Suppressor macrophage treated with lipopolysaccharide for 1 hour (primary cell): Measurements from ENCODE around the gene AACS.

Experiments
- DNase-seq, 3 donors: peaks; one replicate each; pipeline ENCODE4 v3.0.0-alpha.2; 2020 to 2022

The AACS gene

DNA sequence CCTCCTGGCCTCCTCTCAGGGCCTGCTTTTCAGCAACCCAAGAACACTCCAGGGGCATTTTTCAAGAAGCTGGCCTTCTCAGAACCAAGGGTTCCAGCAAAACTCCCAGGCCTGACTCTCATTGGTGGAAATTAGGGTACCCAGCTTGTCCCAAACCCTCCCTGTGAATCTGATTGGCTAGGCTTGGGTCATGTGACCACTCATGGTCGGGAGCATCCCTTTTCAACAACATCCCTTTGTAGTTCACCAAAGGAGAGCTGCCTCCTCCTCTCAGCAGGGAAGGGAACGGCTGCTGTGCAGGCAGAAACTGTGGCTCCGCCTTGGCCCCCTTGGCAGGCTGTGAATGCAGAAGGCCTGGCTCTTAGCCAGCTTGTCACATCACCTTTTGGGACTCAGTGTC, 94.5 kb downstream of the AACS start:
- no peak for DNase-seq

DNA sequence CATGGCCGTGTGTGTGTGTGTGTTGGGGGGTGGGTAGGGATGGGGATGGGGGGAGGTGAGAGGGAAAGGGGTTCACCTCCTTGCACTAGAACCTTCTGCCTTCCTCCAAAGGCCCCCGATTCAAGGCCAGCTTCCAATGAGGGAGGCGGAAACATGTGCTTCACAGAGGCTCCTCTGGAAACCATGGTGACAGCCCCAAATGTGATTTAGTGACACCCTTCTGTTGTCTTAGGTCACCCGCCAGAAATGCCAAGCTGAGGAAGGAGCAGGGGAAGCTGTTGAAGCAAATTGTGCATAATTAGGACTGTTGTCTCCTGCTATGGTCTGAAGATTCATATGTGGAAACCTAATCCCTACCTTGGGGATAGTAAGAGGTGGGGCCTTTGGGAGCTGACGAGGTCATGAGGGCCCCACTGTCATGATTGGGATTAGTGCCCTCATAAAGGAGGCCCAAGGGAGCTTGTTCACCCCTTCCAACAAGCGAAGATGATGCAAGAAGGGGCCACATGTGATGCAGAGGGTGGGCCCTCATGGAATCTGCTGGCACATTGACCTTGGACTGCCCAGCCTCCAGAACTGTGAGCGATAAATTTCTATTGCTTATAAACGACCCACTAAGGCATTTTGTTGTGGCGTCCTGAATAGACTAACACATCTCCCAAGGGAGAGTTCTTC, 95.2 kb downstream of the AACS start:
- DNase-seq, result no peak

DNA sequence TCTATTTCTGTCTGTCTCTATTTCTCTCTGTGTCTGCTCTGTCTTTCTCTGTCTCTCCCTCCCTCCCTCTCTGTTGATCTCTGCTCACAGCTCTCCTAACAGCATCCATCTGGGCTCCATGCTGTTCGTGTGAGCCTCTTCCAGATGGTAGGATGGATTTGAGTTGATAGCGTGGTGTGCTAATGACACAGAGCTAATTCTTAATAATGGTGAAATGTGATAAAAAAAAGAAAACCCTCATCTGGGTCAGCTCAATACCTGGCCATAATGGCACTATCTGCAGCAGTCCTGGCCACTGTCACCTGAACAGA, 96.4 kb downstream of the AACS start:
- no peak for DNase-seq

DNA sequence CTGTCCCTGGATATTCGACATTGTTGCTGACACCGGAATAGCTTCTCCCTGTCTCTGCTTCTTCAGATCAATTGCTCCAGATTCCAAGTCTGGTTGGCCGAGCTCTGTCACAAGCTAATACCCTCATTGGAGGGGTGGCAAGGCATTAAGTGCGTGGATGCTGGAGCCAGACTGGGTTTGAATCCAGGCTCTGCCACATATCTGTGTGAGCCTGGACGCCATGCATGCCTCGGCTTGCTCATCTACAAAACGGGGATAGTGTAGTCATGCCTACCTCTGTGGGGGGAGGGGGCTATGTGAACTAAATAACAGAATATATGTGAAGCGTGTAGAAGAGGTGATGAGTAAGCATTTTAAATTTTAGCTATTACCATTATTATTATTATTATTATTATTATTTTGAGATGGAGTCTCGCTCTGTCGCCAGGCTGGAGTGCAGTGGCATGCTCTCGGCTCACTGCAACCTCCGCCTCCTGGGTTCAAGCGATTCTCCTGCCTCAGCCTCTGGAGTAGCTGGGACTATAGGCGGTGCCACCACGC, 97.3 kb downstream of the AACS start:
- no peak for DNase-seq

DNA sequence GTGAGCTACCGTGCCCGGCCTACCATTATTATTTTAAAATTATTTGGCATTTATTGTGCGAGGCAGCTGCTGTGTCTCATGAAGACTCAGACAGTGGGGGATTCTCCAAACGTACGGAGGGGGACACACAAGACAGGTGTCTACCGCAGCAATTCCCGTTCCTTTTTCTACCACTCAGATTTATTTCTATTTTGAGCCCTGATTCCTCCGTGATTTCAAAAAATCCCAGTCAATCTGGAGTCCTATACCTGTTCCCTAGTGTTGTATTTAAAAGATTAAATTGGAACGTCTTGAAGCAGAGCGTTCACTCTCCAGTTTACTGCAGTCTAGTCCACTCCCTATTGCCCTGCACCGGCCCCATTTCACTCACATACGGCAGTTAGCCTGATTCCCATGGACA, 97.9 kb downstream of the AACS start:
- DNase-seq, result no peak

DNA sequence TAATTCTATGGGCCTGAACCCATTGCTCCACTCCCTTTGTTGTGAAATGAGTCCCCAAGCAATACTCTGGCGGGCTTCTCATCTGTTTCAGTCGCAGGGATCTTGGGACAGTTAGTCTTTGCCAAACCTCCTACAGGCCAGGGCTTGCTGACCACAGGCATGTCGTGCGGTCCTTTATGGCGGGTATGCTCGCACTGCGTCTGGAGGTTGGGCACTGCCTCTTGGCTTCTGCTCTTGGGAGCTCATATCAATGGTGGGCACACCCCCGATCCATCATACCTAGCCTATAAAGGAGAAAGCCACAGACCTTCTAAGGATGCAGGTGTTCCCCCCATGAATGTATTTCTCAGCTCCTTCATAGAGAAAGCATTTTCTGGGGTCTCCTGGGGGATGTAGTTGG, 99.3 kb downstream of the AACS start:
- no peak for DNase-seq

DNA sequence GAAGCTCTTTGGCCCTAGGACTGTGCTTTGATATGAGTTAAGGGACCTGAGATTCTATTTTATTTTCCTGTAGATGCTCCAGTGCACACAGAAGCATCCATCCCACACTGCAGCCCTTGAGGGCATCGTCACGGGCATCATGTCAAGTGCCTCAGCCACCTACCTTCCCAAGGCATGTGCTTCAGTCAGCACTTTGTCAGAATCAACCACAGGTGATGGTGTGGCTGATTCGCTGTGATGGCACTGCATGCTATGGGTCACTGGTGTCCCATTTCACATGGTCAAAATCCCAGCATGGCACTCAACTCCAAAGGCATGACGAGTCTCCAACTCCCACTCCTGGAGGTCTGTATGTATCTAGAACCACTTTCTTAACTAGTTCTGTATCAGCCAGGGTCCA, 100.8 kb downstream of the AACS start:
- DNase-seq, result no peak

DNA sequence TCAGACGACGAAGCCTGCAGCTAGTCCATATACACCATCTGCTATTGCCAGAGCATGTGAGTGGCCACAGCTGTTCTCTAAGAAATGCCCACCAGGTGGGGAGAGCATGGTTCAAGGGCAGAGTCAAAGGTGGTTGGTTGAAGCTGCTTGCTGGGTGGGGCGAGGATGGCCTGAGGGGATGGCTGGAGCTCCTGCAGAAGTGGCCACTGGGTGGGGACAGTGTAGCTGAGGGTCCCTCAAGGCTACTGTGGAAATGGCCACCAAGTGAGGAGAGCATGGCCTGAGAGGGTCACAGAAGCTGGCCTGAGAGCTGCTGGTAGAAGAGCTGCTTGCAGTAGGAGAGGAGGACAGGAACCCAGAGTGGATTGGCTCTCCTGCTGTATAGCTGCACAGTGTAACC, 102.4 kb downstream of the AACS start:
- no peak for DNase-seq

DNA sequence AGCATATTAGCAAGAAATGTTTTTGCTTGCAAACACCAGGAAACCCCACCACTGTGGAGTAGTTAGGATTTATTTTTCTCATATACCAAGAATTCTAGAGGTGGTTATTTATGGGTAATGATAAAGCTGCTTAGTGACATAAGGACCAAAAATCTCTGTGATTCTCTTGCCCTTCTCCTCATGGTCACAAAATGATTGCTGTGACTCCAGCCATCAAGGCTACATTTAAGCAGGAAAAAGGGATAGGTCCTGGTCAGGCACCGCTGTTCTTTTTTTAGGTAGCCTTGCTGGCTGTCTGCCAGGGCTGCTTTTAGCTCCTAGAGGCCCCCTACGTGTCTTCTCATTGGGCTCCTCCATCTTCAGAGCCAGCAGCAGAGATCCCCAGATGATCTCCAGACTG, 104.2 kb downstream of the AACS start:
- DNase-seq, result no peak

DNA sequence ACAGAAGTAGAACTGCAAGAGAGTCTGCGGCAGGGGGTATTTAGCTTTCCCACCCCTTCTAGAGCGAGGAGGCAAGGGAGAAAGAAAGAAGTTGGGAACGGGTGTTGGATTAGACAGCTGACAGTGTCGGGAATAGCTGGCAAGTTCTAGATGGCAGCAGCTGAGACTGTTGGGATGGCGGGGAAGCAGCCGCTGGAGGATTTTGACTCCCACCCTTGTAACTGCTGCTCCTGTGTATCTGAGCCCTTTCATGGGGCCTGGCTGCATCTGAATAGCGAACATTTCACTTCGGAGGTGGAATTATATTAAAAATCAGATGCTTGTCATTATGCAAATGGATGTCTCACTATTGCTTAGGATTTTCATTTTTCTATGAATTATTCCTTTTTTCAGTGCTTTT, 104.6 kb downstream of the AACS start:
- no peak for DNase-seq

DNA sequence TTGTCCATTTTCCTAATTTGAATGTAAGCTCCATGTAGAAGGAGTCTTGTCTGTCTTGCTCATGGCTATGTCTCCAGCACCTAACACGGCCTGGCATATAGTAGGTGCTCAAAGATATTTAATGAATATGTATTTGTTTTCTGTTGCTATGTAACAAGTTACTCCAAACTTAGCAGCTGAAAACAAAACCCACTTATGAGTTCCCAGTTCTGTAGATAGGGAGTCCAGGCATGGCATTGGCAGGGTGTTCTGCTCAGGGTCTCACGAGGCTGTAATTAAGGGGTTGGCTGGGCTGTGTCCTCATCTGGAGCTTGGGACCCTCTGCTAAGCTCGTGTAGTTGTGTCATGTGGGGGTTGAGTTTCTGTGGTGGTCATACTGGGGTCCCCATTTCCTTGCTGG, 106.0 kb downstream of the AACS start:
- DNase-seq, result no peak

DNA sequence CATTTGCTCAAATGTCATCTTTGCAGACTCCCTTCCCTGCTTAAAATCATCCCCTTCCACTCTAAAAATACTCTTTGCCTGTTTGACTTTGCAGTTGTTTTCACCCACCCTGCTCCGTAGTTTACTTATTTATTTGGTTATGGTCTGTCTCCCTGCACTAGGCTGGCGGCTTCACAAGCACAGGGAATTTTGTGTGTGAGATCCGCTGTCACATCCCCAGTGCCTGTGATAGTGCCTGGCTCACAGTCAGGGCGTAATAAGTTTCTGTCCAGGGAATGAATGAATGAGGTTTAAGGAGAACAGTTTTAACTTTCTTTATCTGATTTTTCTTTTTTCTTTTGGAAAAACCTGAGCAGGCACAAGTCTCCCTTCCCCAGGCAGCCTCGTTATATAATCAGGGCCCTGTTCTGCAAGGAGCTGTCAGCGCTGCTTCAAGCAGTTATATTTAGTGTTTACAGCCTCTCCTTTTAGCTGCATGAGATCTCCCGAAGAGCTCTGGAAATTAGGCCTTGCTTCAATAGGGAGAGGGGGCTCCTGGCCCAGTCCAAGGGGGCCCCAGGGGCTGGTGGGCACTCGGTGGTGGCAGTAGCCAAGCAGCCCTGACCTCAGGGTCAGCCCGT, 107.1 kb downstream of the AACS start:
- DNase-seq, result no peak

DNA sequence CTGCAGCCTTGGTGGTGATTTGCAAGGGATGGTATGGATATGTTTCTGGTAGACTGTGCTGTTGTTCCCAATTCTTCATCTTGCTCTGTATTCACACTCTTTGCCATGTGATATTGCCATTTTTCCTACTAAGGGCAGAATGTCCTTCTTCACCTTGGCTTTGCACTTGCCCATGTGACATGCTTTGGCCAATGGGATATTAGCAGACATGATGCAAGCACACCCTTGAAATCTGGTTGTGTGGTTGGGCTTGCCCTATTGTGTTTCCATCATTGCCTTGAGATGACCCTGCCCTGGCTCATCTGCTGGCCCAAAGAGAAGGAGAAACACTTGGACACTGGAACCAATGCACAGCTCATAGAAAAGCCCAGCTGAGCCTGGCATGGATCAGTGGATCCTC, 110.3 kb downstream of the AACS start:
- no peak for DNase-seq

DNA sequence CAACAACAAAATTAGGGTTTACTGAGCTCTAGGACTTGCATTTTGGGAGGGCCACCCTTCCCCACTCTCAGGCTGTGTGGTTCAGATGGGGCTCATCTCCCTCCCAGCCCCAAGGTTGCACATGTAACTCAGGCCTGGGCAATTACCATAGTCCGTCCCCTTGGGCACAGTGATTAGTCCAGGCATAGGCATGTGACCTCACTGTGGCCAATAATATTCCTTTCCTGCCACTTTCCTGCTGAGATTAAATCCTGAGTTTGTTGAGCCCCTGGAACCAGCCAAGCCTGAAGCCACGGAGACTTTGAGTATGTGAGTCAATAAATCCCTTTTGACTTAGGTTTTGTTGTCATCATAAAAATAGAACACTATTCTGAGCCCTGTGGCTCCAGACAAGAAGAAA, 113.0 kb downstream of the AACS start:
- DNase-seq, result no peak

DNA sequence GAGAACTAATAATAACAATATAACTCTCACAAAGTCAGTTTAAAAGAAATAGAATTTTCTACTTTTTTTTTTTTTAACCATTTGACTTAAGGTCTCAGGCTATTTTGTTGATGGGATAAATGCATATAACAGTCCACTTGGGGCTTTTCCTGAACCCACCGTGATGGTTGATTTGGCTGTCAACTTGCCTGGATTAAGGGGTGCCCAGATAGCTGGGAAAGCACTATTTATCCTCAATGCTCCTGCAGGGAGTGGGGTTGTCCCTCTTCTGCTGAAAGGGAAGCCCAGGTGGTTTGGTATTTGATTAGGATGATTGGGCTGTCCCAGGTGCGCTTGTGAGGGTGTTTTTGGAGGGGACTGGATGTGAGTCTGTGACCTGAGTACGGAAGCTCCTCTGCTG, 114.9 kb downstream of the AACS start:
- DNase-seq, result no peak

DNA sequence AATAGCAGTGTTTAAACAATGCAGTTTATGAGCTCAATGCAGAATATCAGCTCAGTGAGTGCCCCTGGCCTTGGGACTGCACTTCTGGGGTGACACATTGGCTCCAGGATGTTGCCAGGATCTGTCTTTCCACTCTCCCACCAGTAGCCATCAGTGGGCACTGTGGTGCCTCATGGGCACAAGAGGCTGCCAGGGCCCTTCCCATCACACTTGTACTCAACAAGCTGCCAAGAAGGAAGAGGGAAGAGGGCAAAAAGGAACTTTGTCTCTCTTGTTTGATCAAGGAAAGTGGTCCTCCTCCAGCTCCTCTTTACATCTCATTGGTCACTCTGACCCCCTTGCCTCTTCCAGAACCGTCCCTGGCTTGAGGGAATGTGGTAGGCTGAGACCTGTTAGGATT, 115.9 kb downstream of the AACS start:
- DNase-seq, result no peak

DNA sequence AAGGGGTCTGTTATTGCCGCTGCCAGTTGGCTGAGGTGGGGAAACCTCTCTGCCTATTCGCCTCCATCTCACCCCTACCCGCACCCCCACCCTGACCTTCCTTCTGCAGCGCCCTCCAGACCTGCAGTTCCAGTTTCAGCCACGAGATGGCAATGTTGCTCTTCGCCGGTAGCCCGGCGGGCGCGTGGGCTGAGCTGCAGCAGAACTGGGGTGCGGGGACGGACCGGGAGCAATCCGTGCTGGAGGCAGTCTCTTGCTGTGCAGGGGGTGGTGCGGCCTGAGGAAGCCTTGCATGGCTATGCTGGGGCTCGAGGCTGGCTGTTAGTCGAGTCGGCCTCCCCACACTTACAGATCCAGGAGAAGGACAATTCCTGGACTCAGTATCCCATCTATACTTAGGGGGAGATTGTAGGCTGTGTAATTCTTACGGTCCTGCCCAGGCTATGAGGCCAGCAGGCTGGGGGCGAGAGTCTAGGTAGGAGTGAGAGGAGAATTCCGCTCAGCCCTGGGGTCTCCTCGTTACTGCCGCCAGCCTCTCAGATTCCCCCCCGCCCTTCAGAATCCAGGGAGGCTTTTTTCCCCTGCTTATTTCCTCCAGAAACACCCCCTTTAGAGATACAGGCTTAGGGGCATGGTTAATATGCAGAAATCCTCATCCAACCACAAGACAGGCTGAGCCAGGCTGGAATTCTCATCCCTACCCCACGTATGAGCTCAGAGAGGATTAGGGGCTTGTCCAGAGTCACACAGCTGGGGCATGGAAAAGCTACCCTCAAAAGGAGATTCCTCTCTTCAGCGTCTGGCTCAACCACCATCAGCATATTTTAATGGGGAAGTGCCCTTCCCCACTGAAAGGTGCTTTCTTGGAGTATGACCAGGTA, 118.2 kb downstream of the AACS start:
- peak; percentile 82 to 90 (median 89) for DNase-seq

DNA sequence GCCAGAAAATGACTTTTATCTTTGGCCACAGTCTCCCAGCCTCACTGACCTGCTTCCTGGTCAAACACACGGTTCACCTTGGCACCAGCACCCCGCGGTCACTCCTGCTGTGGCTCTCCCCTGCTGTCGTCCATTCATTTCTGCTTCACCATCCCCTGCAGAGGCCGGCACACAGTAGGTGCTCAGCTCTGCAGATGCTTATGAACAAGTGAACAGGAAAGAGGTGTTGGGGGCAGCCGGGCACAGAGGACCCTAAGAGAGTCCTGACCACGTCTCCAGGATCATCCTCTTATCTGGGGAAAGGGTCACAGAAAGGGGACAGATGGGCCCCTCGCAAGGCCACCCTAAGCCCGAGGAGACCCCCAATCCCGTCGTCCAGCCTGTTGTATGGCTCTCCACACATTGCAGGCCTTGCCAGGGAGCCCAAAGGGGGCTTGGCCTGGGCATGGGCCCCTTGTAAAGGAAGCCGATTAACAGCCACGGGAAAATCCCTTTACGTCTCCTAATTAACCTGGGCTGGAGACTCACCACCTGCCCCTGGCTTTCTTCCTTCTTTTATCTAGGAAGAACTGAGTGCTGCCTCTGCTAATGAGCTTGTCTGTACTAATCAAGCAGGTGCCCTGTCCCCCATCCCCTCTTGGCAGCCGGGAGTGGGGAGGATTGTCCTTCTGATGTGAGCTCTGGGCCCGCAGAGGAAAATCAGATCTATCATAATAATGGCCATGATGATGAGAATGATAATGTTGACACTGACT, 119.2 kb downstream of the AACS start:
- no peak for DNase-seq

DNA sequence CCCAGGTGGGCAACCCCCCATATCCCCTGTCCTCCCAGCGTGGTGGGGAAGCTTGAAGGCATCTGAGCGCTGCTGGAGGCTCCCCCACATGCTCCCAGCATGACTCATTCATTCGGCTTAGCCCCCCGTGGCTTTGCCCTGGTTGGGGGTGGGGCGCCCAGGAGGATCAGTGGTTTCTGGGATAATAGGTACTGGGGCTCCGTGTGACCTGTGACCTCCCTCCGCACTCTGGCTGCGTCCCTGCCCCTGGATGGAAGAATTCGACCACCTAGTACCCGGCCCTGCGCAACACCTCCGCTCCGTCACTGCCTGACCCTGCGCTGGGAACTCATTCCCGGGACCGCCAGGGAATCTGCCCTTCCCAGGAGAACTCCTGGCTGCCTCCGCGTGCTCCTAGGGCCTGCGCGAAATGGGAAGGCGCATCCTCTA, 120.1 kb downstream of the AACS start:
- DNase-seq, result no peak

DNA sequence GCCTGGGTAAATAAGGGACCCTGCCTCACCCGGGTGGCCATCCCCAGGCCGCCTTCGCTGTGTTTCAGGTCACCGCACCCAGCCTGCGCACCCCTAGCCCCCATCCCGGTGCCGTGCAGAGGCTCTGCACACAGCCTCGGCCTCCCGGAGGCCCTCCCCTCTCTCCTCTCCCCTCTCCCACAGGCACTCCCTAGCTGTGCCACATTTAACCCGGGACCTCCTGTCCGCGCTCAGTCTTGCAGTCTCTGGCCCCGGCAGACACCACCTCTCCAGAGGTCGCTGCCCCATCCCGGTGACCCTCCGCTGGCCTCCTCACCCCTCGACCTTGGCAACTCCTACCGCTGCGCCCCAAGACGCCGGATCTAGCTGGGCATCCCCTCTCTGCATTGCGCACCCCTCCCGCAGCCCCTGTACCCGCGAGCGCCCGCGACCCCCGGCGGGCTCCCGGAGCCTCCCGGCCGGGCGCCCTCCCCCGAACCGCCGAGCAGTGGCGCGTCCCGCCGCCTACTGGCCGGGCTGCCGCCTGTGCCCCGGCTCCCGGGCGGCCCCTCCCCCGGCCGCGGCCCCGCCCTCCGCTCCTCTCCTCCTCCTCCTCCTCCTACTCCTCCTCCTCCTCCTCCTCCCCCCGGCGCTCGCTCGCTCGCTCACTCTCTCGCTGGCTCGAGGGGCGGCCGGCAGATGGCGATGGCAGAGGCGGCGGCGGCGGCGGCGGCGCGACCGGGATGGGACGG, 120.7 kb downstream of the AACS start, which contains the start of gene TMEM132B:
Gene TMEM132B (plus strand): TSS at position 647 of the 731 bp plus-strand sequence.
- DNase-seq, result peak; percentile 45 to 79 (median 53)

DNA sequence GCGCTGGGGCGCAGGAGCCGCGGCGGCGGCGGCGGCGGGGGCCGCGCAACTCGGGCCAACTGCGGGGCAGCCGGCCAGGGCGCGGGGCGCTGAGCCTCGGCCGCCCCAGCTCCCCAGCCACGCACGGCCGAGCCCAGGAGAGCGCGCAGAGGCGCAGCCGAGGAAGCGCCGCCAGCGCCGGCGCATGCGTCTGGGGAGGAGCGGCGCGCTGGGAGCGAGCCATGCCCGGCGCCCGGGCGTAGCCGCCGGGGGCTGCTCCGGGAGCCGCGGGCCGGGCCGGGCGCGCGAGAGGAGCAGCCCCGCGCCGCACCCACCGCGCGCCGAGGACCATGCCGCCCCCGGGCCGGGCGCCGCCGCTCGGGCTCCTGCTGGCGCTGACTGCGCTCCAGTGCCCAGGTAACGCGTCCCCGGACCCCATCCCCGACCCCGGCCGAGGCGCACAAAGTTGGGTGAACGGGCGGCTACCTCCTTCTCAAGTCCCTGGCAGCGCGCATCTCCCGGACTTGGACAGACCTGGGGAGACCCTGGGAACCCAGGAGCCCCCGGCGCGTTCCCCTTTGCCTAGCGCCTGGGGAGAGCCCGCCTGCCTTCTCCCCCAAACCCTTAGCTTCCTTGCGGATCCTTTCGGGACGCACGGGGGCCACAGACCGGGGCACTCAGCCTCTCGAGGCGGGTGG, 121.4 kb downstream of the AACS start:
- peak in 1 of 3 donors; percentile 13 for DNase-seq
